GM21515 (cell line): ENCODE data around the gene CPNE5.

Experiments used
- ATAC-seq: cut with Tn5 transposase; IDR thresholded peaks from one replicate; pipeline ENCODE4 v1.9.1; 2021; ENCODE audit not compliant: unreplicated experiment

Gene CPNE5

GRCh38 chr6:36858407-36858981, 19.2 kb upstream of the CPNE5 start:
- no peak for ATAC-seq

GRCh38 chr6:36857325-36857724, 18.1 kb upstream of the CPNE5 start:
- ATAC-seq, result no peak

- no peak for ATAC-seq
These were observed 17.0 kb upstream of the CPNE5 start for GRCh38 chr6:36856277-36856676.

DNA sequence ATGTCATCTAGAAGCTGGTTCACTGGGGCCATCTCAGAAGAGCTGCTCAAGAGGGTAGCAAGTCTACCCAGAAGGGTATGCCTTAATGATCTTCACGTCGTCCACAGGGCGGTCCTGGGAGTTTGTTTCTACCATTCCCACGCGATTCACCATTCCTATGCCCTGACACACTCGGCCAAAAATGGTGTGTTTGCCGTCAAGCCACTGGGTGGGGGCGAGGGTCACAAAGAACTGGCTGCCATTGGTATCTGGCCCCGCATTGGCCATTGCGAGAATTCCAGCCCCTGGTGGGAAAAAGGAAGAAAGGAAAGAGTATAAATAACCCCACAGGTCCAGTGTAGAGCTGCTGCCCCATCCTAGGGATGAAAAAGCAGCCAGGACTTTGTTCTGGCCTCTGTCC, 16.5 kb upstream of the CPNE5 start:
- no peak for ATAC-seq

DNA sequence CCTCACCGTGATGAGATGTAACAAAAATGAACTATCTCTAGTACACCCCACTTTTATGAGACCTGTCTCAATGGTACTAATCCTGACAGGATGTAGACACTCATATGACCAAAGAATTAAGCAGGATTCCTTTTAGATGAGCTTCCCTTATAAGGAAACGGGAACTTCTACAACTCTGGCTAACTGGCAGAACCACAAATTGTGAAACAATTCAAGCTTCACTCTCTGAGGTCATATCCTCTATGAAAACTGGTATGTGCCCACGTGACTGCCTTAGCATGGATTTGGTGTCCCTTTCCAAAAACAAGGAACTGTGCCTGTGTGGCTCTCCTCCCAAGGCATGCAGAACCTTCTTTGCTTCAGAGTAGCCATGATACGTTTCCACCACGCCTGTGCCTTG, 14.1 kb upstream of the CPNE5 start:
- ATAC-seq, result no peak

DNA sequence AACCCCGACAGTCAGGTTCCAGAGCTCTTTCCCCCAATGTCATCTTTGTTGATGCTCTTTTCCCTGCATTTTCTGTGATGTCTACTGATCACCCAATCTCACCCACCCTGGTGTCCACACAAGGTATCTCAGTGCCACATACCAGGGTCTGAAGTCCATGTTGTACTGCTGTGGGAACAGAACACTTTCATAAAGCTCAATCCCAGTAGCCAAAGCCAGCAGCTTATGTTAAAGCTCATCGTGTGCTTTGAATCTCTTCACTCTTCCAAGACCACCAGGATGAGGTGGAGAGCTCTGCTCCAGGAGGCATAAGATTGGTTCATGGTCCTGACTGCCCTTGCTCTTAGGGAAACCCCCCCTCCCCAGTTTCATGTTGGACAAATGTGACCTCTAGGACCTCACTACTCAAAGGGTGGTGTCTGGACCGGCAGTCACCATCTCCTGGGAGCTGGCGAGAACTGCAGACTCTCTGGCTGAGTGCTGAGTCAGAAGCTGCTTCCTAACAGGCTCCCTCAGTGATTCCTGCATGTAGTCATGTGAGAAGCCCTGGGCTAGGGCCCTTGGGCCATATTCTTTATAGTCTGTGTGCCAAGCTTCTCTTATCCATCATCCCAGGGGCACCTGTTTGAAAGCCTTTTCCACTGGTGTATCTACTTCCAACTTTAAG, 13.4 kb upstream of the CPNE5 start:
- ATAC-seq, result no peak

DNA sequence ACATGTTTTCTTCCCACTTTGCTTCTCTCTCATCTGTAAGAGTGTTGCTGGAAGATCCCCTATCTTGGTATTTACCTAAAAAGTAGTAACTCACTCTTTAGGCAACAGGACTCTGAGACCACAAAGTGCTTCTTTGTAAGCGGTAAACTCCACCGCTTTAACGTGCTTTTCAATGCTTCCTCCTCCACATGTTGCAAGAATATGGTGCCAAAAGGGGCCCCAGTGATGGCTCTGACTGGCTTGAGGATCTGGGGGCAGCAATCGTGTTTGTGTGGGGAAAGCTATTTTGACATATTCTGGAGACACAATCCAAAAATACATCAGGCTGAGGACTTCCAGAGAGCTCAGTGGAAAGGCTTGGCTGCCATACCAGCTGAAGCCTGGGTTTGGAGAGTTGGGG, 12.4 kb upstream of the CPNE5 start:
- ATAC-seq, result no peak

GRCh38 chr6:36851149-36851614, 11.9 kb upstream of the CPNE5 start:
- ATAC-seq, result no peak

DNA sequence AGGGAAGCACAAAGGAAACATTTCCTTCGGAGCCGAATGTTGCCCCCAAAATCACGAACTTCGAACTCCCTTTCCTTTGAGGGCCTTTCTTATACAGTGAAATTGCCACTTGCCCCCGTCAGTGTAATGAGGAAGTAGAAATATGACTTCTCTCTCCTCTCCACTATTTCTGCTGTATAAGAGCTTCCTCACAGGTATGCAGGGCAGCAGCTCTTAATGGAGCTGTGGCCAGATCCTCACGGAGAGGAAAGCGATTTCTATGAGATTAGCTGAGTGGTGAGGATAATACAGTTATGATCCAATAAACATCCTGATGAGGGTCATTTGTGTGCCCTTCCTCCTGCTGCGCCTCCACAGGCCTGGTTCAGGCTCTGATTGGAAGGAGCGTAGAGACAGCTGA, 10.8 kb upstream of the CPNE5 start:
- no peak for ATAC-seq

DNA sequence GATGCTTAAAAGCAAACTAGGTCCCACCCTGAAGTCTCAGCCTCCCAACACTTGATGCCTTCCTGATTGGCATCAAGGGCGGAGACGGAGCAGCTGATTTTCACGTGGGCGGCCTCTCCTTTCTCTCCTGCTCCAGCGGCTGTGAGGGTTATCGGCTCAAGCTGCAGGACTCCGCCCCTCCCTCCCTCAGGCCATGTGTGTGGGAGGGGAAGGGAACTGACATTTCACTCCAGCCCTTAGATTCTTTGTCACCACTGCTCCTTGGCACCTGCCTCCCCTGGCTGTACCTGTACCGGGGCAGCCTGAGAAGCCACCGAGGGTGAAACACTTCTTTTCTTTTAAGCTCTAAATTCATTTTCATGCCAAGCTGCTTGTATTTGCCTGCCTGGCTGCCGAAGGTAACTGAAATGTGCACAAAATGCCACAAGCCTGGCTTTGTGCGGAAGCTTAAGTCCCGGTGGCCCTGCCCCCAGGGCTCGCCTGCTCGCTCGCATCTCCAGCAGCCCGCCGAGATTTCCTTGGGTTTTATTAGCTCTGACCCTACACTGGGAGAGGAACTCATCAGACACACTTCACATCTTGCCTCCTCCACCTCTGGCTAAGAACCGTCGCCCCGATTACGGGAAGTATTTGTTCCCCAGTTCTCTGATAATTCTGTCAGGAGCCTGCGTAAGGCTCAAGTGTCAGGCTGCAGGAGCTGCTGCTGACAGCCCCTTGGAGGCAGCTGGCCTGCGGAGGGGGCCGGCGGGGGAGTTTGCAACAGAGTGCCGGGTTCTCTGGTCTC, 9.6 kb upstream of the CPNE5 start:
- ATAC-seq, result no peak

DNA sequence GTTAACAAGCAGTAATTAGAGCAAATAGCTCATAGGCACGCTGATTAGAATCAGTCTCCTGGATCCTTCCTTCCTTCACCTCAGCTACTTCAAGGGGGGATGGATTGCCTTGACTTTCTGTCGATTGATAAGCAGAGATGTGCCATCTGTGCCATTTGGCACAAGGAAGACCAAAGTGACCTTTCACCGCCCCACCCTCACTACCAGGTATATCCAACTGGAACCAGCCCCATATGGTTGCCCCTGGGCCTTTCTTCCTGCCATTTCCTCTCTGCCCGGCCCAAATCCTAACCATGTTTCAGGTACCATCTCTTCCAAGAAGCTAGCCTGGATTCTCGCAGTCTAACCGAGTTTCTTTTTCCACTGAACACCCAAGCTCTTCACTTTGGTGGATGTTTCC, 8.7 kb upstream of the CPNE5 start:
- no peak for ATAC-seq

- ATAC-seq, result no peak
These were observed 7.9 kb upstream of the CPNE5 start for GRCh38 chr6:36847152-36847551.

DNA sequence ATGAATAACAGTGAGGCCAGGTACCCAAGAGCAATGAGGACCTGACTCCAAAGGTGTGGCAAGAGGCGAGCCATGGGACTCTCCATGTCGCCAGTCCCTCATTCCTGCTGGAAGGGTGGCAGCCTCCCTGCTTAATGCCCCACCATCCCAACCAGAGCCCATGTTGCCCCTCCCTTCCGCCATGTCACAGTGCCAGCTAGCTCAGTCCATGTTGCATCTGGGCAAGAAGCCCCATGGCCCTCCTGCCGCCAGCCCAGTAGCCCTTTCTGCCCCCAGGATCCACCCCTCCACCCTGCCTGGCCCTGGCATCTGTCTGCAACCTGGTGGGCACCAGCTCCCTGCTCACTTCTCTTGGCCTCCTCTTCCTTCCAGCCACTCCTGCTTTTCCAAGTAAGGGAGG, 6.0 kb upstream of the CPNE5 start:
- ATAC-seq, result no peak

DNA sequence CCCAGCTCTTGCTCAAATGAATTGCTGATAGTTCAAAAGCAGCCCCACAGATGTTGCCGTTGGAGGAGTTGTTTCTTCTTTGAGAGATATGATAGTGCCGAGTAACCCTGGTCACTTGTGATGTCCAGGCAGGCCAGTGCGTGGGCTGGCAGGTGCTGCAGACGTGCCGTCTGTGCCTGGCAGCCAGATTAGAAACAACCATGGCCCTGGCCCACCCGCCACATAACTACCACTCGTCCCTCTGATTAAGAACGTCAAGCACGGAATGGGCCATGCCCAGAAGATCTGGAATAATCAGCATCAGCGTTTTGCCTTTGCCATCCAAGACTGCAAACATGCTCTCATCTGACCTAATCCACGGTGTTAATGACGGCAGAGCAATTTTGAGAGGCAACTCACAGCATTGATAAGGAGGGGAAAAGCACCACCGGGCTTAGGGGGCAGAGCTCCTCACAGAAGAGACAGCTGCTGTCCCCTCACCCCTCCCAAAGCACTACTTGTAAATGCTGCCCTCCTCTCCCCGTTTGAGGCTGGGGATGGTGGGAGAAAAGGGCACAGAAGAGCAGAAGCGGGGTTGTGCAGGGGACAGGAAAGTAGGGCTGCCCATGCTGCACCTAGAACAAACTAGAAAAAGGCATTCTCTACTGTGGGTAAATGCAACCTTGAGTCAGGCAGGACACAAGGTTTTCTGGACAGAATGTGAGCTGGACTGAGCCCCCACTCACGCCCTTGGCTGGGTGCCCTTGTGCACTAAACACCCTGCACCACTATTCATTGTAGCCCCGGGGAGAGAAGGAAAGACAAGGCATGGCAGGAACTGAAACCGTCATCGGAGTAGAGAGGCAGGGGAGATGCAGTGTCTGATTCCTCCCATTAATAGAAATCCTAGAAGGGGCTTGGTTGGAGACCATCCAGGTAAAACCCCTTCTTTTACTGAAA, 5.3 kb upstream of the CPNE5 start:
- ATAC-seq, result no peak

DNA sequence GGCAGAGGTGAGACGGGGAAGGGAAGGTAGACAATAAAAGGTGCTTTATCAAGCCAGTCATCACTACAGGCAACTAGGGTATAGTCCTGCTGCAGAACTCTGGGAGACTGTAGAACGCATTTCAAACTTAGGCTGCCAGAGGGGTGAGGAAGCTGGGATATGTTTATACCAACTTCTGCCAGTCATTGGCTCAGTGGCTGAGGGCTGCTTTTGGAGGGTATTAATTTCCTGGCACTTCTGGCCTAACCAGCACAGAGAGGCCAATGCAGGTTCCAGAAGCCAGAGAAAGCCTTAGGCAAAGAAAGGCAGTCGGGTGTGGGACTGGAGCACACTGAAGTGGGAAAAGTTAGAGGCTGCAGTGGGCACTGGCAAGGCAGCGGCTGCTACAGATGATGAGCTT, 3.9 kb upstream of the CPNE5 start:
- no peak for ATAC-seq

DNA sequence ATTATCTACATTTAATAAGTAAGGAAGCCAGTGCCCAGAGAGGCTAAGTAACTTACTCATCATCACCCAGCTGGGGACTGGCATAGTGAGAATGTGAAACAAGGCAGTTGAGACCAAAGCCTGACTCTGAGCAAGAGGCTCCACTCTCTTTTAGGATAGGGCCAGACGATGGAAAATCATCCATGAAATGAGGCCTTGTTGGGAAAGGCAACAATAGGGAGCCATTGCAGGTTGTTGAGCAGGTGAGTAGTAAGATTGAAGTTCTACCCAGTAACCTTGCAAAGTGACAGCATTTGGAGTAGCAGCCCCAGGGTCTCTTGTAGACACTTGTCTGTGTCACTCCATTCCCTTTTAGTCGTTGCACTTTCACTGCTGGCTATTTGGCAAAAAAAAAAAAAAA, 2.5 kb upstream of the CPNE5 start:
- ATAC-seq, result no peak

DNA sequence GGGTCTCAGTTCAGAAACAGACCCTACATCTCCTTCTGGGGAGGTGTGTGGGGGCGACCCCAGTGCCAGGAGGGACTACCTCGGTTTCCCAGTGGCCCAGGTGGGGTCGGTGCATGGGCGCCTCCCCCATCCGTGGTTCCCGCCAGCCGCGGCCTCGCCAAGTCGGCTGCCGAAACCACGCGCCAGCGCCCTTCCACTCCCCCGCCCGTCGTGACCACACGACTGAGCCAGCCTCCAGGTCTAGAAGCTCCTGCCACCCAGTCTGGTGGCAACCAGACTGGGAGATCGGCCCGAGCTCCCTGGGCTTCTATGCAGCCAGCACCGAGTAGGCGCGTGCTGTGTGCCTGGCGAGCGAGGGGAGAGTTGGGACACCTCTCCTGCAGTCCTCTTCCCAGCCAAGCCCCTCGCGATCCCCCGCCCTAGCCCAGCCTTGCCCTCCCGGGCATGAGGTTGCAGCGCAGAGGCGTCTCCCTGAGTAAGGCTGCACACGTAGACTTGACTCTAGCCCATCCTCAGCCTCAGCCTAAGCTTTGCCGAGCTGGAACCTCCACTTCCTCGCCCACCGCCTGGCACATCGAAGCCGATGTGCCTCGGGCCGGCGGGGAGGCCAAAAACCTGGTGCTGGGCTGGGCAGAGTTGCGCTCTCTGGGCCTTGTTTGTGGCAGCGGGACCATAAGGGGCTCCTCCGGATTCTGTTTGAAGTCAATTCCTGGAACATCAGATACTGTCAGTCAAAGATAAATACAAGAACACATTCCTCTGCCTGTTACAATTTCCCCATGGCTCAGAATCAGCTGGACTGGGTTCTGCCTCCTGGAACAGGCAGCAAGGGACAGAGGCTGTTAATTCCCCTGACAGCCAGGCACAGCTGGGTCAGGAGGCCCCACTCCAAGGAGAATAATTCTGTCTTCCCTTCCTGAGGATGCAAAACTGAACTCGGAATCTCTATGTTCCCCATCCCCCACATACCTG, 1.5 kb upstream of the CPNE5 start:
- ATAC-seq, result no peak

- ATAC-seq, result no peak
These were observed 646 bp upstream of the CPNE5 start for GRCh38 chr6:36839749-36840431.

DNA sequence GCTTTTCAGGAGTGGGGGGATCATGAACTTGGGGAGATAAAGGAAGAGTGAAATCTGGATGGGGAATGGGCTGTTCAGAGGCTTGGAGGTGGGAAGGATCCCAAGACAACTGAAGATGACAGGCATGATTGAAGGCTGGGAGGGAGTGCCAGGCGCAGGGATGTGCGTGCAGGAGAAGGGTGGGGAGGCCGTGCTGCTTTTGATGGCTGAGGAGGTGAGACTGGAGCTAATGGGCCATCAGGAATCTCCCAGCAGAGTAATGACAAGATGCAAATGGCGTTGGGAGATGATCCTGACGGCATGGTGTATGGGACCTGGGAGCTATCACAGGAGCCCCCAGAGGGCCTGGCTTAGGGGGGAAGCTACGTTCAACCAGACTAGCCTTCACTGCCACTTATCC, 1.6 kb downstream of the CPNE5 start:
- ATAC-seq, result no peak

DNA sequence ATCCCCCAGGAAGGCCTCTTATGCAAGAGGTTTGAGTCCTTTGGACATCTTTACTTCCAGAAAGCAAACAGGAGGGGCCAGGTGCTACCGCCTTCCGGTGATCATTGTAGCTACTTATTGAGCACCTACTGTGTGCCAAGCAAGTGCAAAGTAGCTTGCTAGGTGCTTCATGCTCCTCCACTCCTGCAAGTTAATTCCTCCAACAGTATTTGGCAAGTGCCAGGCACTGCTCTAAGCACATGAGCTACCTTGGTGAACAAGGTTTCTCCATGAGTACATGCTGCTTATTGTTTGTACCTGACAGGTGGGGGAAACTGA, 2.3 kb downstream of the CPNE5 start:
- ATAC-seq, result no peak
